ENCODE data around the gene PPP1R3A. TPM values are rescaled to one million over a fixed set of nuclear protein-coding genes. Genes with fewer than 3 reads are reported as not detected.

The PPP1R3A gene
- total and polyA plus RNA-seq, 2 of the 8 experiments (the other 6 are each of a cell fraction or from before 2014, with no cell fraction given) = not detected

DNA sequence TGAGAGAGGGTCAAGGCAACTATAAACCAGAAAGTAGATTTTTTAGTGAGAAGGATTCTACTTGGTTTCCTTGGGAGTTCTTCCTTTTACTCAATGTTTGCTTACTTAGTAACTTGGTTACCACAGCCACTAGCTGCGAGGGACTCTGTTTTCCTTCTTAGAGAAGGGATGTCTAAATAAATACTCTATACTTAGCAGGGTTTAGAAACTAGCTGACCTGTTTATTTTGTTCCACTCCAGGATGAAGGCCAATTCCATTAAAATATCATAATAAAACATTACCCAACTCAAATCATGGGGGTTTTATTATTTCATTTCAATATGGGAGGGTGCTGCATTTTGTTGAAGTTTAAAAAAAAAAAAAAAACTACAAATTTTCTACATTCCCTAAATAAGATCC, 87.3 kb downstream of the PPP1R3A start:
- H2AK5ac ChIP-seq (ENCODE audit: low read depth, low read length) = no peak overlapping the region
- POLR2A ChIA-PET (ENCODE audit: partially characterized antibody) = no interaction called here
- CTCF ChIA-PET (ENCODE audit: partially characterized antibody) = no interaction called here

More for the DNA sequence above, 87.3 kb downstream of the PPP1R3A start:
- DNase-seq (ENCODE audit: low read depth in 1 of 2, low spot score in 2 of 2) (no peak), FAIRE-seq (no peak)
- no peak overlapping the region for H3K14ac ChIP-seq (ENCODE audit: insufficient read length)
- no peak overlapping the region for H2BK5ac ChIP-seq (ENCODE audit: low read depth, low read length)
- 100% methylated on average over 1 of the region's 1 CpG; no CpG with 5 or more reads in 1 of the 2 experiments for WGBS, 2 experiments (ENCODE audit: extremely low coverage in 1 of 2, insufficient coverage in 1 of 2, insufficient read length in 1 of 2, insufficient replicate concordance in 2 of 2, low coverage in 1 of 2, low lambda C conversion rate in 2 of 2, missing lambda C conversion rate in 1 of 2)
- no peak overlapping the region for H2BK12ac ChIP-seq (ENCODE audit: low read depth, low read length)
- no peaks in the 10 kb centered on the region for H4K20me1 ChIP-seq (replicated peaks in 1 of 2; ENCODE audit: control insufficient read depth in 1 of 2, insufficient read depth in 2 of 2, low read length in 2 of 2)
- no peak overlapping the region for H3K4me3 ChIP-seq (ENCODE audit: extremely low read depth in 1 of 4, insufficient read depth in 2 of 4, low read depth in 3 of 4, low read length in 4 of 4)
- no peak overlapping the region for H3K23ac ChIP-seq (ENCODE audit: insufficient read length)
- no peak overlapping the region for H4K91ac ChIP-seq (replicated peaks; ENCODE audit: insufficient read length, low read length)
- no peak overlapping the region for H3K18ac ChIP-seq (ENCODE audit: extremely low read depth, low read length)
- H2BK20ac ChIP-seq (ENCODE audit: low read length) = no peak overlapping the region
- H4K5ac ChIP-seq (ENCODE audit: insufficient read length, low read depth, low read length) = no peak overlapping the region
- H3K79me2 ChIP-seq (ENCODE audit: control insufficient read depth in 1 of 2, insufficient read depth in 2 of 2, low read length in 2 of 2) = no peaks in the 10 kb centered on the region
- H3K9me3 ChIP-seq (ENCODE audit: insufficient read depth in 2 of 2, low read depth in 1 of 2, low read length in 1 of 2) = no peaks in the 10 kb centered on the region
- TF ChIP-seq, protein P1, sequence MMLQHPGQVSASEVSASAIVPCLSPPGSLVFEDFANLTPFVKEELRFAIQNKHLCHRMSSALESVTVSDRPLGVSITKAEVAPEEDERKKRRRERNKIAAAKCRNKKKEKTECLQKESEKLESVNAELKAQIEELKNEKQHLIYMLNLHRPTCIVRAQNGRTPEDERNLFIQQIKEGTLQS (IDR thresholded peaks at IDR 0.05; ENCODE audit: insufficient read depth, low read depth, low read length) = no peak
- TF ChIP-seq GABPA (IDR thresholded peaks at IDR 0.05; ENCODE audit: borderline replicate concordance, insufficient read depth, low read length) (no peak), CHD2 (IDR thresholded peaks at IDR 0.05; ENCODE audit: low read length) (no peak), SIRT6 (IDR thresholded peaks at IDR 0.05; ENCODE audit: low read length) (no peak), SP1 (IDR thresholded peaks at IDR 0.05; ENCODE audit: low read depth, low read length) (no peak), CBX5 (IDR thresholded peaks at IDR 0.05; ENCODE audit: low read depth, low read length) (no peak)
- TF ChIP-seq, protein P2, sequence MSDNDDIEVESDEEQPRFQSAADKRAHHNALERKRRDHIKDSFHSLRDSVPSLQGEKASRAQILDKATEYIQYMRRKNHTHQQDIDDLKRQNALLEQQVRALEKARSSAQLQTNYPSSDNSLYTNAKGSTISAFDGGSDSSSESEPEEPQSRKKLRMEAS (IDR thresholded peaks at IDR 0.05) = no peak
- H3K56ac ChIP-seq (replicated peaks; ENCODE audit: insufficient read length, low read depth, low read length) = no peak overlapping the region
- H3K79me1 ChIP-seq (ENCODE audit: low read depth, low read length) = no peaks in the 10 kb centered on the region
- H3K9ac ChIP-seq (replicated peaks in 1 of 4; ENCODE audit: extremely low read depth in 1 of 4, low read depth in 3 of 4, low read length in 3 of 4) = no peak overlapping the region
- H3K27ac ChIP-seq (ENCODE audit: low read depth, low read length) = no peak overlapping the region
- H4K8ac ChIP-seq (ENCODE audit: extremely low read depth, insufficient read depth, low read length) = no peak overlapping the region
- peaks cover 0 to 4% (median under 1%) of the 10 kb centered on the region in 4 experiments; a peak in 1 of 7 replicates for H3K4me1 ChIP-seq (replicated peaks in 1 of 4; ENCODE audit: control insufficient read depth in 3 of 4, insufficient read depth in 4 of 4, low read length in 3 of 4)
- H3K27me3 ChIP-seq (replicated peaks in 1 of 4; ENCODE audit: control insufficient read depth in 3 of 4, extremely low read depth in 1 of 4, insufficient read depth in 3 of 4, low read length in 3 of 4) = no peaks in the 10 kb centered on the region
- H3K36me3 ChIP-seq (ENCODE audit: control insufficient read depth in 2 of 4, insufficient read depth in 4 of 4, low read length in 3 of 4) = no peaks in the 10 kb centered on the region
- no peak overlapping the region for H3K4ac ChIP-seq (replicated peaks; ENCODE audit: insufficient read length, low read depth, low read length)
- H3K4me2 ChIP-seq (ENCODE audit: insufficient read depth in 1 of 2, low read depth in 2 of 2, low read length in 2 of 2) = no peak overlapping the region
- no peaks in the 10 kb centered on the region for H3K23me2 ChIP-seq (ENCODE audit: low read depth, low read length)
- no peak overlapping the region for H2AFZ ChIP-seq (ENCODE audit: low read length)
- no peak overlapping the region for H2BK120ac ChIP-seq (replicated peaks; ENCODE audit: low read depth, low read length)
- H2BK15ac ChIP-seq (ENCODE audit: low read length) = no peak overlapping the region
